H1 (cell line): ENCODE results near the gene SLU7. TPM values are rescaled to one million over a fixed set of nuclear protein-coding genes. Genes with fewer than 3 reads are reported as not detected.

Experiments used
- CTCF ChIA-PET: fragments of 300-600 bp; sonication (Branson Sonifier 250); formaldehyde crosslinking; loops from one replicate; lab custom pipeline; 2021; ENCODE audit not compliant: partially characterized antibody; lab: Charles Lee
- POLR2A ChIA-PET: fragments of 300-600 bp; sonication (Branson Sonifier 250); formaldehyde crosslinking; loops from one replicate; lab custom pipeline; 2021; ENCODE audit warnings: inconsistent platforms; ENCODE audit not compliant: partially characterized antibody; lab: Charles Lee
- DNase-seq, 2 experiments: peaks; one replicate each; pipeline versions ENCODE4 v3.0.0 to v3.0.0-alpha.2; 2010 to 2022; ENCODE audit warnings: low spot score in 2 of 2, low read depth in 1 of 2, mixed read lengths in 1 of 2
- FAIRE-seq: peaks from 2 replicates; lab custom pipeline; 2011; peaks lifted over from hg19 to GRCh38; lab: Jason Lieb, UNC
- H2AFZ ChIP-seq: 2 replicates; pipeline ENCODE4 v1.8.1; 2012; ENCODE audit warnings: low read length, inconsistent platforms
- H2AK5ac ChIP-seq: 2 replicates; pipeline ENCODE4 v1.6.1; 2013; ENCODE audit warnings: low read depth, low read length
- H2BK120ac ChIP-seq: replicated peaks from 2 replicates; pipeline ENCODE3; 2013; ENCODE audit warnings: low read depth, low read length, inconsistent platforms
- H2BK12ac ChIP-seq: 2 replicates; pipeline ENCODE4 v1.6.1; 2013; ENCODE audit warnings: low read depth, low read length
- H2BK15ac ChIP-seq: 2 replicates; pipeline ENCODE4 v1.6.1; 2013; ENCODE audit warnings: low read length
- H2BK20ac ChIP-seq: 2 replicates; pipeline ENCODE4 v1.6.1; 2013; ENCODE audit warnings: low read length
- H2BK5ac ChIP-seq: 2 replicates; pipeline ENCODE4 v1.6.1; 2013; ENCODE audit warnings: low read depth, low read length
- H3K14ac ChIP-seq: 2 replicates; pipeline ENCODE4 v1.6.1; 2013; ENCODE audit warnings: inconsistent platforms; ENCODE audit not compliant: insufficient read length
- H3K18ac ChIP-seq: 2 replicates; pipeline ENCODE4 v1.6.1; 2013; ENCODE audit warnings: low read length; ENCODE audit errors: extremely low read depth
- H3K23ac ChIP-seq: 2 replicates; pipeline ENCODE4 v1.6.1; 2013; ENCODE audit warnings: inconsistent platforms; ENCODE audit not compliant: insufficient read length
- H3K23me2 ChIP-seq: 2 replicates; pipeline ENCODE4 v1.6.1; 2013; ENCODE audit warnings: low read depth, low read length
- H3K27ac ChIP-seq: 2 replicates; pipeline ENCODE4 v1.6.1; 2011; ENCODE audit warnings: low read depth, low read length, inconsistent platforms
- H3K27me3 ChIP-seq, 4 experiments: replicated peaks in 1 of 4; 1 replicate in 1 of 4; 2 replicates in 3 of 4; pipeline versions ENCODE4 v1.6.1 to v1.8.1; 2011 to 2013; ENCODE audit warnings: low read length in 3 of 4, mild to moderate bottlenecking in 3 of 4, inconsistent platforms in 2 of 4, mixed read lengths in 2 of 4, moderate library complexity in 1 of 4; ENCODE audit not compliant: control insufficient read depth in 3 of 4, insufficient read depth in 3 of 4; ENCODE audit errors: extremely low read depth in 1 of 4
- H3K36me3 ChIP-seq, 4 experiments: 2 replicates each; pipeline versions ENCODE4 v1.6.1 to v1.8.1; 2011 to 2013; ENCODE audit warnings: mild to moderate bottlenecking in 4 of 4, low read length in 3 of 4, moderate library complexity in 2 of 4, control low read depth in 1 of 4, inconsistent platforms in 1 of 4; ENCODE audit not compliant: insufficient read depth in 4 of 4, control insufficient read depth in 2 of 4
- H3K4ac ChIP-seq: replicated peaks from 2 replicates; pipeline ENCODE3; 2013; ENCODE audit warnings: low read length, low read depth, mixed read lengths, inconsistent platforms; ENCODE audit not compliant: insufficient read length
- H3K4me1 ChIP-seq, 4 experiments: replicated peaks in 1 of 4; 1 replicate in 1 of 4; 2 replicates in 3 of 4; pipeline versions ENCODE4 v1.6.1 to v1.8.1; 2011 to 2013; ENCODE audit warnings: low read length in 3 of 4, inconsistent platforms in 2 of 4, mixed read lengths in 1 of 4; ENCODE audit not compliant: insufficient read depth in 4 of 4, control insufficient read depth in 3 of 4
- H3K4me2 ChIP-seq, 2 experiments: 2 replicates each; pipeline versions ENCODE4 v1.6.1 to v1.8.1; 2011 to 2013; ENCODE audit warnings: low read depth in 2 of 2, low read length in 2 of 2, control low read depth in 1 of 2, inconsistent platforms in 1 of 2, mild to moderate bottlenecking in 1 of 2; ENCODE audit not compliant: insufficient read depth in 1 of 2
- H3K4me3 ChIP-seq, 4 experiments: fragments of 200-600, 300-600 bp in 1 of 4; sonication (generic), shearing (Covaris generic), sonication (Bioruptor Twin) in 1 of 4; 2 replicates each; pipeline versions ENCODE4 v1.5.1 to v1.8.1; 2011 to 2016; ENCODE audit warnings: low read length in 4 of 4, low read depth in 3 of 4, control low read depth in 2 of 4, inconsistent platforms in 2 of 4, mild to moderate bottlenecking in 2 of 4, mixed read lengths in 1 of 4, moderate library complexity in 1 of 4; ENCODE audit not compliant: insufficient read depth in 2 of 4; ENCODE audit errors: extremely low read depth in 1 of 4
- H3K56ac ChIP-seq: replicated peaks from 2 replicates; pipeline ENCODE3; 2013; ENCODE audit warnings: low read depth, mild to moderate bottlenecking, mixed read lengths, low read length, inconsistent platforms; ENCODE audit not compliant: insufficient read length
- H3K79me1 ChIP-seq: 2 replicates; pipeline ENCODE4 v1.6.1; 2013; ENCODE audit warnings: low read depth, low read length, control low read depth
- H3K79me2 ChIP-seq, 2 experiments: 2 replicates each; pipeline versions ENCODE4 v1.6.1 to v1.8.1; 2012 to 2013; ENCODE audit warnings: low read length in 2 of 2, mild to moderate bottlenecking in 2 of 2, inconsistent platforms in 1 of 2; ENCODE audit not compliant: insufficient read depth in 2 of 2, control insufficient read depth in 1 of 2
- H3K9ac ChIP-seq, 4 experiments: replicated peaks in 1 of 4; 1 replicate in 1 of 4; 2 replicates in 3 of 4; pipeline versions ENCODE4 v1.6.1 to v1.8.1; 2011 to 2013; ENCODE audit warnings: low read depth in 3 of 4, low read length in 3 of 4, control low read depth in 2 of 4, mild to moderate bottlenecking in 2 of 4, moderate library complexity in 2 of 4, inconsistent platforms in 1 of 4; ENCODE audit errors: extremely low read depth in 1 of 4
- H3K9me3 ChIP-seq, 2 experiments: 2 replicates each; pipeline versions ENCODE4 v1.6.1 to v1.8.1; 2012 to 2013; ENCODE audit warnings: mild to moderate bottlenecking in 2 of 2, moderate library complexity in 2 of 2, control low read depth in 1 of 2, inconsistent platforms in 1 of 2, low read depth in 1 of 2, low read length in 1 of 2, mixed read lengths in 1 of 2; ENCODE audit not compliant: insufficient read depth in 2 of 2
- H4K20me1 ChIP-seq, 2 experiments: replicated peaks in 1 of 2; 2 replicates each; pipeline versions ENCODE3 to v1.8.1; 2011 to 2013; ENCODE audit warnings: inconsistent platforms in 2 of 2, low read length in 2 of 2, mild to moderate bottlenecking in 1 of 2; ENCODE audit not compliant: insufficient read depth in 2 of 2, control insufficient read depth in 1 of 2
- H4K5ac ChIP-seq: 2 replicates; pipeline ENCODE4 v1.6.1; 2013; ENCODE audit warnings: low read length, low read depth, mixed read lengths, inconsistent platforms; ENCODE audit not compliant: insufficient read length
- H4K8ac ChIP-seq: 2 replicates; pipeline ENCODE4 v1.8.0; 2013; ENCODE audit warnings: mild to moderate bottlenecking, moderate library complexity, low read length, inconsistent platforms; ENCODE audit not compliant: insufficient read depth; ENCODE audit errors: extremely low read depth
- H4K91ac ChIP-seq: replicated peaks from 2 replicates; pipeline ENCODE3; 2013; ENCODE audit warnings: low read length, mixed read lengths, inconsistent platforms; ENCODE audit not compliant: insufficient read length
- GTF2F1 ChIP-seq: IDR thresholded peaks from 2 replicates; pipeline ENCODE4 v1.6.1; 2012; ENCODE audit warnings: low read depth, low read length, improper control_type of control experiment, borderline replicate concordance
- WGBS, 2 experiments: shearing (Covaris generic) in 1 of 2; methylation state at CpG; one replicate each; pipeline versions ENCODE4 v1.1.6 to v1.1.7; 2013 to 2015; ENCODE audit warnings: low lambda C conversion rate in 2 of 2, mixed read lengths in 2 of 2, inconsistent platforms in 1 of 2, low coverage in 1 of 2, missing lambda C conversion rate in 1 of 2; ENCODE audit not compliant: insufficient replicate concordance in 2 of 2, insufficient coverage in 1 of 2, insufficient read length in 1 of 2; ENCODE audit errors: extremely low coverage in 1 of 2, missing lambda C conversion rate in 1 of 2; 5-methylcytosine and 5-hydroxymethylcytosine counted together
- polyA plus RNA-seq, 7 experiments: library from polyadenylated mRNA; depleted of rRNA in 3 of 7; stranded (reverse) in 5 of 7; unstranded in 2 of 7; fragments of >200 nt in 5 of 7; fragments of 200-250 nt in 2 of 7; gene quantifications; 1 replicate in 5 of 7; 2 replicates in 1 of 7; 4 replicates in 1 of 7; pipeline versions ENCODE4 v1.2.1 to v1.2.3, GENCODE V29; 2011 to 2013; ENCODE audit warnings: missing spikeins in 2 of 7, mixed read lengths in 2 of 7
- total RNA-seq: library from RNA; stranded (reverse); fragmentation: NEBNext Ultra II Directional; extraction: Animal tissue kit (Norgen Biotek cat#: 25700); gene quantifications from 2 replicates; pipeline ENCODE4 v1.2.1, GENCODE V29; 2021
- TF ChIP-seq, protein P1 (sequence below): IDR thresholded peaks from 2 replicates; pipeline ENCODE4 v1.6.1; 2012; ENCODE audit warnings: low read length, inconsistent platforms

The SLU7 gene
- total and polyA plus RNA-seq, 2 of the 8 experiments (the other 6 are each of a cell fraction or from before 2014, with no cell fraction given): 6.0 to 34.1 TPM

DNA sequence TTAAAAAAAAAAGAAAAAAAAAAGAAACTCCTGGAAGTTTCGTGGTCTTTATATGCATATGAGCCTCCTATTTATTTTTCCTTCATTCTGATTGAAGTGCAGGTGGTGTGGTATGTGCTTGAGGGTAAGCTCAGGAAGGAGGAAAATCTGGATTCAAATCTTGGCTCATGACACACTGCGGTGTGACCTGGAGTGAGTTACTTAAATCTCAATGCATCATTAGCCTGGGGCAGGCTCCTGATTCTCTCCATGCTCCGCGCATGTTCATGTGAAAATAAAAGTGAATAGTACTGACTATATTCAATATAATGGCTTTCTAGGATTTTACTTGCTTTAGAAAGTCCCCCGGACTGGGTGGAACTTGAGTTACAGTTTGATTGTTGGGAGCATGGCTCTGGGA, 38.4 kb upstream of the SLU7 start:
- CTCF ChIA-PET: interaction anchor here (0.6 to 5.4 kb wide), 2 partner anchors 18 to 928 kb away, joined by 4 to 47 read pairs; no protein-coding TSS in a partner anchor
- Histone ChIP-seq H3K23ac (no peak overlapping the region), H3K14ac (no peak overlapping the region), H2AFZ (no peak overlapping the region), H4K20me1 (no peaks in the 10 kb centered on the region), H3K18ac (no peak overlapping the region), H3K79me1 (no peaks in the 10 kb centered on the region), H3K56ac (no peak overlapping the region), H3K79me2 (no peaks in the 10 kb centered on the region), H4K8ac (no peak overlapping the region), H2BK15ac (no peak overlapping the region), H4K5ac (no peak overlapping the region), H2AK5ac (no peak overlapping the region), H4K91ac (no peak overlapping the region), H3K4ac (no peak overlapping the region), H2BK20ac (no peak overlapping the region), H3K36me3 (no peaks in the 10 kb centered on the region), H3K9ac (no peak overlapping the region), H2BK12ac (no peak overlapping the region), H3K4me2 (no peak overlapping the region), H3K4me3 (no peak overlapping the region), H2BK5ac (no peak overlapping the region), H3K9me3 (no peaks in the 10 kb centered on the region; a peak in 1 of 4 replicates), H3K23me2 (no peaks in the 10 kb centered on the region), H3K27ac (no peak overlapping the region), H3K27me3 (no peaks in the 10 kb centered on the region), H3K4me1 (no peaks in the 10 kb centered on the region), H2BK120ac (no peak overlapping the region)
- 93% methylated on average over 5 of the region's 5 CpGs; no CpG with 5 or more reads in 1 of the 2 experiments for WGBS, 2 experiments
- FAIRE-seq: no peak
- DNase-seq: no peak
- POLR2A ChIA-PET: no interaction called here
- no peak for TF ChIP-seq GTF2F1
- TF ChIP-seq, protein P1, sequence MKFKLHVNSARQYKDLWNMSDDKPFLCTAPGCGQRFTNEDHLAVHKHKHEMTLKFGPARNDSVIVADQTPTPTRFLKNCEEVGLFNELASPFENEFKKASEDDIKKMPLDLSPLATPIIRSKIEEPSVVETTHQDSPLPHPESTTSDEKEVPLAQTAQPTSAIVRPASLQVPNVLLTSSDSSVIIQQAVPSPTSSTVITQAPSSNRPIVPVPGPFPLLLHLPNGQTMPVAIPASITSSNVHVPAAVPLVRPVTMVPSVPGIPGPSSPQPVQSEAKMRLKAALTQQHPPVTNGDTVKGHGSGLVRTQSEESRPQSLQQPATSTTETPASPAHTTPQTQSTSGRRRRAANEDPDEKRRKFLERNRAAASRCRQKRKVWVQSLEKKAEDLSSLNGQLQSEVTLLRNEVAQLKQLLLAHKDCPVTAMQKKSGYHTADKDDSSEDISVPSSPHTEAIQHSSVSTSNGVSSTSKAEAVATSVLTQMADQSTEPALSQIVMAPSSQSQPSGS: no peak
